DOHH2 (cell line): ENCODE data around the gene ROR2.
"Not testable (repeated sequence)": the region's sequence is repeated elsewhere in the genome, so short reads cannot be mapped to it uniquely, and the experiment has no call there.

ENCODE experiments used
- H3F3A ChIP-seq: fragments of 200-600 bp; sonication (generic), shearing (Covaris generic); 2 replicates; pipeline ENCODE4 v1.6.0; 2016; ENCODE audit warnings: antibody characterized with exemption, mild to moderate bottlenecking; ENCODE audit not compliant: control insufficient read depth, insufficient read depth
- H3K27ac ChIP-seq: fragments of 200-600 bp; sonication (generic); 2 replicates; pipeline ENCODE4 v1.5.1; 2014; ENCODE audit warnings: low read depth, mild to moderate bottlenecking, low read length, moderate library complexity
- H3K27me3 ChIP-seq: fragments of 200-600 bp; sonication (generic); 2 replicates; pipeline ENCODE4 v1.6.1; 2014; ENCODE audit warnings: mild to moderate bottlenecking, low read length, mixed read lengths; ENCODE audit not compliant: control insufficient read depth
- H3K36me3 ChIP-seq: fragments of 200-600 bp; sonication (generic); 2 replicates; pipeline ENCODE4 v1.6.1; 2014; ENCODE audit warnings: mild to moderate bottlenecking, low read length, moderate library complexity, mixed read lengths; ENCODE audit not compliant: control insufficient read depth
- H3K4me1 ChIP-seq: fragments of 200-600 bp; sonication (generic); 2 replicates; pipeline ENCODE4 v1.6.1; 2014; ENCODE audit warnings: mild to moderate bottlenecking, low read length, mixed read lengths; ENCODE audit not compliant: control insufficient read depth
- H3K4me2 ChIP-seq: fragments of 200-600 bp; sonication (generic); 2 replicates; pipeline ENCODE4 v1.6.0; 2014; ENCODE audit warnings: mild to moderate bottlenecking, low read length, moderate library complexity
- H3K4me3 ChIP-seq: fragments of 200-600 bp; sonication (generic); 2 replicates; pipeline ENCODE4 v1.5.1; 2014; ENCODE audit warnings: mild to moderate bottlenecking, low read length, mixed read lengths
- H3K79me2 ChIP-seq: fragments of 200-600 bp; sonication (generic); 2 replicates; pipeline ENCODE4 v1.6.1; 2014; ENCODE audit warnings: mild to moderate bottlenecking, low read length, mixed read lengths; ENCODE audit not compliant: control insufficient read depth
- H3K9me2 ChIP-seq: fragments of 200-600 bp; sonication (generic); replicated peaks from 2 replicates; pipeline ENCODE4 v1.6.1; 2014; ENCODE audit warnings: mild to moderate bottlenecking, low read length, mixed read lengths; ENCODE audit not compliant: control insufficient read depth
- H3K9me3 ChIP-seq: fragments of 200-600 bp; sonication (generic); 2 replicates; pipeline ENCODE4 v1.6.1; 2014; ENCODE audit warnings: antibody characterized with exemption, low read length, mixed read lengths; ENCODE audit not compliant: control insufficient read depth, insufficient read depth
- H4K20me1 ChIP-seq: fragments of 200-600 bp; sonication (generic); 2 replicates; pipeline ENCODE4 v1.6.0; 2014; ENCODE audit warnings: low read depth, mild to moderate bottlenecking, antibody characterized with exemption, low read length, moderate library complexity; ENCODE audit not compliant: control insufficient read depth, insufficient read depth
- EZH2phosphoT487 ChIP-seq: fragments of 200-600 bp; sonication (generic); IDR thresholded peaks from 2 replicates; pipeline ENCODE4 v1.6.1; 2017; ENCODE audit warnings: borderline replicate concordance, mild to moderate bottlenecking, antibody characterized with exemption, low read length, moderate library complexity, mixed read lengths
- TF ChIP-seq, protein P1 (sequence below): fragments of 200-600 bp; sonication (generic); IDR thresholded peaks from one replicate; pipeline ENCODE4 v1.5.1; 2014; ENCODE audit warnings: antibody characterized with exemption, mild to moderate bottlenecking, low read depth, low read length; ENCODE audit not compliant: poor library complexity, severe bottlenecking

Gene ROR2

GRCh38 chr9:91913986-91914385, 36.0 kb downstream of the ROR2 start:
- peaks cover 4% of the 10 kb centered on the region; the same call in 1 of the 2 replicates for H3K27me3 ChIP-seq
- no peaks in the 10 kb centered on the region for H3K9me3 ChIP-seq
- no peaks in the 10 kb centered on the region for H3K79me2 ChIP-seq
- no peaks in the 10 kb centered on the region for H3K4me1 ChIP-seq
- H4K20me1 ChIP-seq: no peaks in the 10 kb centered on the region
- H3K4me2 ChIP-seq: no peak overlapping the region
- no peak overlapping the region for H3K27ac ChIP-seq
- H3K36me3 ChIP-seq: no peaks in the 10 kb centered on the region
- H3K4me3 ChIP-seq: no peak overlapping the region
- TF ChIP-seq, protein P1, sequence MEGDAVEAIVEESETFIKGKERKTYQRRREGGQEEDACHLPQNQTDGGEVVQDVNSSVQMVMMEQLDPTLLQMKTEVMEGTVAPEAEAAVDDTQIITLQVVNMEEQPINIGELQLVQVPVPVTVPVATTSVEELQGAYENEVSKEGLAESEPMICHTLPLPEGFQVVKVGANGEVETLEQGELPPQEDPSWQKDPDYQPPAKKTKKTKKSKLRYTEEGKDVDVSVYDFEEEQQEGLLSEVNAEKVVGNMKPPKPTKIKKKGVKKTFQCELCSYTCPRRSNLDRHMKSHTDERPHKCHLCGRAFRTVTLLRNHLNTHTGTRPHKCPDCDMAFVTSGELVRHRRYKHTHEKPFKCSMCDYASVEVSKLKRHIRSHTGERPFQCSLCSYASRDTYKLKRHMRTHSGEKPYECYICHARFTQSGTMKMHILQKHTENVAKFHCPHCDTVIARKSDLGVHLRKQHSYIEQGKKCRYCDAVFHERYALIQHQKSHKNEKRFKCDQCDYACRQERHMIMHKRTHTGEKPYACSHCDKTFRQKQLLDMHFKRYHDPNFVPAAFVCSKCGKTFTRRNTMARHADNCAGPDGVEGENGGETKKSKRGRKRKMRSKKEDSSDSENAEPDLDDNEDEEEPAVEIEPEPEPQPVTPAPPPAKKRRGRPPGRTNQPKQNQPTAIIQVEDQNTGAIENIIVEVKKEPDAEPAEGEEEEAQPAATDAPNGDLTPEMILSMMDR: no peak
- TF ChIP-seq EZH2phosphoT487: no peak
- no peaks in the 10 kb centered on the region for H3F3A ChIP-seq
- no peaks in the 10 kb centered on the region for H3K9me2 ChIP-seq

- H3K9me3 ChIP-seq: no peaks in the 10 kb centered on the region
- H3K79me2 ChIP-seq: no peaks in the 10 kb centered on the region
- no peaks in the 10 kb centered on the region for H3K4me1 ChIP-seq
- H4K20me1 ChIP-seq: no peaks in the 10 kb centered on the region
- no peak overlapping the region for H3K4me3 ChIP-seq
- peaks cover 4% of the 10 kb centered on the region; the same call in 1 of the 2 replicates for H3K27me3 ChIP-seq
- no peaks in the 10 kb centered on the region for H3K36me3 ChIP-seq
- no peak overlapping the region for H3K4me2 ChIP-seq
- H3K27ac ChIP-seq: no peak overlapping the region
- no peaks in the 10 kb centered on the region for H3K9me2 ChIP-seq
- H3F3A ChIP-seq: no peaks in the 10 kb centered on the region
- TF ChIP-seq, protein P1: no peak
- TF ChIP-seq EZH2phosphoT487: no peak
Observed at GRCh38 chr9:91913096-91913495, 36.9 kb downstream of the ROR2 start.

DNA sequence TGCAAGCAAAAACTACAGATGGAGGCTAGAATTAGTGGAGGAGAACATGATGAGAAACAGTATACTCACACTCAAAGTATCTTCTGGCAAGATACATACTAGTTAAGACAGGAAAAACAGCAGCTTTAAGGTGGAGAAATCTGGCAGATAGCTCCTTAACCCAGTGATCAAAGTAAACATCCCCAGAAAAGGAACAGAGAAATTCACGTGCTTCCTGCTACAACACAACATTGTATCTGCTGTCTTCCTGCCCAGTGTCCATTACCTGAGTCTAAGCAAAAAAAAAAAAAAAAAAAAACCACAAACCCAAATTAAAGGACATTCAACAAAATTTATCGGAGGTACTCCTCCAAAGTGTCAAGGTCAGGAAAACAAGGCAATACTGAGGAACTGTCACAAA, 38.4 kb downstream of the ROR2 start:
- no peak overlapping the region for H3K27ac ChIP-seq
- H3K27me3 ChIP-seq: peaks cover 4% of the 10 kb centered on the region; the same call in 1 of the 2 replicates
- H3K79me2 ChIP-seq: no peaks in the 10 kb centered on the region
- H3K9me2 ChIP-seq: no peaks in the 10 kb centered on the region
- no peak for TF ChIP-seq EZH2phosphoT487
- H3K4me2 ChIP-seq: no peak overlapping the region
- no peaks in the 10 kb centered on the region for H4K20me1 ChIP-seq
- H3K36me3 ChIP-seq: no peaks in the 10 kb centered on the region
- H3K9me3 ChIP-seq: no peaks in the 10 kb centered on the region
- H3F3A ChIP-seq: no peaks in the 10 kb centered on the region
- no peaks in the 10 kb centered on the region for H3K4me1 ChIP-seq
- H3K4me3 ChIP-seq: no peak overlapping the region

DNA sequence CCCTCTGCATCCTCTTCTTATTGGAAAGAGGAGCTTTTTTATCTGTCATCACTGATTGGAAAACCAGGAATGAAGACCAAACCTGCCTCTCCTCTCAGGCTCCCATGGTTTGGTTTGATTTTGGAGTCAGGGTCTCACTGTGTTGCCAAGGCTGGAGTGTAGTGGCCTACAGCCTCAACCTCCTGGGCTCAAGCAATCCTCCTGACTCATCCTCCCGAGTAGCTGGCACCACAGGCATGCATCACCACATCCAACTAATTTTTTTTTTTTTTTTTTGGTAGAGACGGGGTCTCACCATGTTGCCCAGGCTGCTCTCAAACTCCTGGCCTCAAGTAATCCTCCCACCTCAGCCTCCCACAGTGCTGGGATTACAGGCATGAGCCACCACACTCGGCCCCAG, 40.8 kb downstream of the ROR2 start:
- not testable (repeated sequence) for H3K36me3 ChIP-seq, H4K20me1 ChIP-seq, H3K4me1 ChIP-seq, H3K27ac ChIP-seq, H3K9me3 ChIP-seq, H3K79me2 ChIP-seq, H3K27me3 ChIP-seq, H3K9me2 ChIP-seq, H3F3A ChIP-seq, H3K4me2 ChIP-seq, H3K4me3 ChIP-seq
